Small intestine (tissue), 16 donors: Measurements from ENCODE around the gene PIGU. TPM values are rescaled to one million over a fixed set of nuclear protein-coding genes. Genes with fewer than 3 reads are reported as not detected.
"Not testable (repeated sequence)": the region's sequence is repeated elsewhere in the genome, so short reads cannot be mapped to it uniquely, and the experiment has no call there.

Experiments used
- DNase-seq, 2 donors: peaks; one replicate each; pipeline versions ENCODE4 v3.0.0 to v3.0.0-alpha.2; 2013
- FAIRE-seq: peaks from 2 replicates; lab custom pipeline; 2012; peaks lifted over from hg19 to GRCh38; lab: Jason Lieb, UNC
- H3K27ac ChIP-seq, 3 donors: one replicate each; pipeline ENCODE4 v1.5.1; 2013; ENCODE audit warnings: low read length in 2 of 3, mild to moderate bottlenecking in 2 of 3, control low read depth in 1 of 3, inconsistent platforms in 1 of 3, low read depth in 1 of 3, moderate library complexity in 1 of 3
- H3K27me3 ChIP-seq, 3 donors: one replicate each; pipeline ENCODE4 v1.6.1; 2013; ENCODE audit warnings: low read length in 3 of 3, inconsistent platforms in 1 of 3; ENCODE audit not compliant: control insufficient read depth in 3 of 3, insufficient read depth in 3 of 3
- H3K36me3 ChIP-seq, 3 donors: one replicate each; pipeline ENCODE4 v1.6.1; 2013; ENCODE audit warnings: low read length in 3 of 3, inconsistent platforms in 1 of 3, low read depth in 1 of 3, mild to moderate bottlenecking in 1 of 3, moderate library complexity in 1 of 3; ENCODE audit not compliant: control insufficient read depth in 3 of 3, insufficient read depth in 2 of 3
- H3K4me1 ChIP-seq, 3 donors: one replicate each; pipeline ENCODE4 v1.6.1; 2013; ENCODE audit warnings: low read length in 2 of 3, inconsistent platforms in 1 of 3, low read depth in 1 of 3, mild to moderate bottlenecking in 1 of 3, moderate library complexity in 1 of 3; ENCODE audit not compliant: control insufficient read depth in 3 of 3, insufficient read depth in 2 of 3
- H3K4me3 ChIP-seq, 3 donors: one replicate each; pipeline ENCODE4 v1.5.1; 2013; ENCODE audit warnings: low read length in 3 of 3, control low read depth in 1 of 3, inconsistent platforms in 1 of 3, low read depth in 1 of 3, mild to moderate bottlenecking in 1 of 3, moderate library complexity in 1 of 3
- H3K9me3 ChIP-seq, 2 donors: one replicate each; pipeline ENCODE4 v1.6.1; 2013; ENCODE audit warnings: low read depth in 1 of 2, low read length in 1 of 2; ENCODE audit not compliant: control insufficient read depth in 2 of 2, insufficient read depth in 1 of 2
- WGBS, 3 donors: extraction: QIAGEN DNeasy Blood & Tissue Kit; methylation state at CpG; one replicate each; pipeline ENCODE4 v1.1.7; 2013; 5-methylcytosine and 5-hydroxymethylcytosine counted together
- long read RNA-seq, 10 donors: transcript quantifications; one replicate each; lab custom pipeline, GENCODE V29; 2026
- polyA plus RNA-seq, 4 donors: library from polyadenylated mRNA; stranded (reverse) in 3 of 4; unstranded in 1 of 4; fragments of 200-250 nt in 3 of 4; fragments of 120-200 nt in 1 of 4; gene quantifications; one replicate each; pipeline versions ENCODE4 v1.2.1 to v1.2.3, GENCODE V29; 2013
- donor health status: healthy with polysubstance abuse.
- donor health status: control.
- donor health status: control.
- donor health status: Bipolar disorder and iron deficiency.
- donor health status: healthy.

Gene PIGU, protein sequence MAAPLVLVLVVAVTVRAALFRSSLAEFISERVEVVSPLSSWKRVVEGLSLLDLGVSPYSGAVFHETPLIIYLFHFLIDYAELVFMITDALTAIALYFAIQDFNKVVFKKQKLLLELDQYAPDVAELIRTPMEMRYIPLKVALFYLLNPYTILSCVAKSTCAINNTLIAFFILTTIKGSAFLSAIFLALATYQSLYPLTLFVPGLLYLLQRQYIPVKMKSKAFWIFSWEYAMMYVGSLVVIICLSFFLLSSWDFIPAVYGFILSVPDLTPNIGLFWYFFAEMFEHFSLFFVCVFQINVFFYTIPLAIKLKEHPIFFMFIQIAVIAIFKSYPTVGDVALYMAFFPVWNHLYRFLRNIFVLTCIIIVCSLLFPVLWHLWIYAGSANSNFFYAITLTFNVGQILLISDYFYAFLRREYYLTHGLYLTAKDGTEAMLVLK
- 10 to 100 TPM in 2 of 4 donors, 1 to 10 TPM in 2; 4.9 to 34.3 (median 16.2) TPM for polyA plus RNA-seq
- long read RNA-seq, donor 1, transcript PIGU-201 (12 exons, 1,632 nt), result major isoform, 13 of 13 reads
- long read RNA-seq, donor 1, partial matches to known transcripts, result 0 of 13 reads
- long read RNA-seq, donor 1, other reads (novel, unspliced or antisense), result 0 of 13 reads
- long read RNA-seq, donor 2, partial matches to known transcripts, result 0 of 3 reads
- long read RNA-seq, donor 2, other reads (novel, unspliced or antisense), result 0 of 3 reads
- long read RNA-seq, donor 3, result 0 reads
- long read RNA-seq, donor 4, result 0 reads
- long read RNA-seq, donor 5, partial matches to known transcripts, result 0 of 1 reads
- long read RNA-seq, donor 5, other reads (novel, unspliced or antisense), result 0 of 1 reads
- long read RNA-seq, donor 6, transcript PIGU-201 (12 exons, 1,632 nt), result major isoform, 7 of 8 reads
- long read RNA-seq, donor 6, partial matches to known transcripts, result 0 of 8 reads
- long read RNA-seq, donor 6, other reads (novel, unspliced or antisense), result 0 of 8 reads
- long read RNA-seq, donor 7, transcript PIGU-201 (12 exons, 1,632 nt), result major isoform, 13 of 13 reads
- long read RNA-seq, donor 7, partial matches to known transcripts, result 0 of 13 reads
- long read RNA-seq, donor 7, other reads (novel, unspliced or antisense), result 0 of 13 reads
- long read RNA-seq, donor 8, result 0 reads
- long read RNA-seq, donor 9, result 0 reads
- long read RNA-seq, donor 10, partial matches to known transcripts, result 0 of 4 reads
- long read RNA-seq, donor 10, other reads (novel, unspliced or antisense), result 0 of 4 reads

DNA sequence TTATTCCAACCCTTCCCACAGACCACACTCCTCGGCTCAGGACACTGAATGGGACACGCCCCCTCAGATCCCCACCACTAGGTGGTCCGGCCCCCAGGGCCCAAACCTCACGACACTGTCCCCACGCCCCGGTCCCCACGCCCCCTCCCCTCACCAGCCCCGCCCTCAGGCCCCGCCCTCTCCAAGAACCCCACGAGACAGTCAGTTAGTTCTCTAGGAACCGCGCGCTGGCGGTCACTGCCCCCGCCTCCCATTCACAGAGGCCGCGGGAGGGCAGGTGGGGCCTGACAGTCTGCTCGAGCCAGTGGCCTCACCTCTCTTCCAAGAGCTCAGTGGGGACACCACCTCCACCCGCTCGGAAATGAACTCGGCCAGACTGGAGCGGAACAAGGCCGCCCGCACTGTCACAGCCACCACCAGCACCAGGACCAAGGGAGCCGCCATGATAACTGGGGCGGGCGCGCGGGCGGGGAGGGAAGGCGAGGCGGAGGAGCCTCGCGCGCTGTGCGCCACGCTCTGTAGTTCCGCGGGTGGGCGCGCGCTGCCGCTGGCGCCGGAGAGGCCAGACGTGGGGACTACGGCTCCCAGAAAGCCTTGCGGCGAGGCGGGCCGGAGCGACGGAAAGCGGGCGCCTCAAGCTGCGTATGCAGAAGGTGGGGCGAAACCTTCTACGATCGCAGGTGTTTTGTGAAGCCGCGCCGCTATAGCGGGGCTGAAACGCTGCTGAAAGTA is at the start of gene PIGU:
PIGU (minus strand) TSS at position 451 of the 732 bp plus-strand sequence; CDS start at position 444, 7 bp downstream.
- WGBS, 3 donors, result 0 to 1% (median 1%) methylated on average over 50 to 64 of the region's 64 CpGs
- DNase-seq (peak; percentile 96 to 99), FAIRE-seq (no peak)
- H3K4me1 ChIP-seq, result peaks cover 0 to 3% (median 0%) of the 10 kb centered on the region in 3 donors
- H3K4me3 ChIP-seq, result peak within 1 kb of the TSS; percentile 76 to 93 (median 84)
- peaks cover 0 to 10% of the 10 kb centered on the region in 2 donors for H3K9me3 ChIP-seq
- no peaks in the 10 kb centered on the region for H3K36me3 ChIP-seq
- peak within 1 kb of the TSS; percentile 50 to 91 (median 88) for H3K27ac ChIP-seq
- no peaks in the 10 kb centered on the region for H3K27me3 ChIP-seq

DNA sequence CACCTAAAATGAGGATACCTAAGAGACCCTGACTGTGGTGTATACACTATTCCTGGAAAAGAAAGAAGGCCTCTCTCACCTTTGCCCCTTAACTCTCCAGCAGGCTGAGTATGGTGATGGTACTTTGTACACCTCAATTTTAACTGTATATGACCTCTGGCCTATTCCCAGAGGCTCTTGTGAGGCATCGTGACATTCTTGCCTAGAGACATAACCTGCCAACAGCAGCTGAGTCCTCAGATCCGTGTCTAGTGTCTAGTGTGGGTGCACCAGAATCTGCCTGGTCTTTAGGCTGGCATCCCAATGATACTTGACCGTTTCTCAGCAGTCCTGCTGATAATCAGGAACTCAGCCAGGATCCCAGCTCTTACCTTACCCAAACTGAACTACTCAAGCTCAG is 47.3 kb upstream of the PIGU start:
- Histone ChIP-seq H3K9me3 (no peaks in the 10 kb centered on the region), H3K4me1 (peaks cover 0 to 27% (median 0%) of the 10 kb centered on the region in 3 donors), H3K4me3 (no peak overlapping the region), H3K27ac (peak overlapping the region in 1 of 3 donors; percentile 31), H3K27me3 (no peaks in the 10 kb centered on the region), H3K36me3 (peaks cover 0 to 33% (median 20%) of the 10 kb centered on the region in 3 donors)
- DNase-seq (peak; percentile 46 to 58), FAIRE-seq (no peak)
- WGBS, 3 donors, result 43 to 72% (median 53%) methylated on average over 3 of the region's 3 CpGs

GRCh38 chr20:34722560-34722959 is 45.7 kb upstream of the PIGU start:
- H3K27ac ChIP-seq, H3K4me3 ChIP-seq, H3K27me3 ChIP-seq, DNase-seq, FAIRE-seq, H3K9me3 ChIP-seq: not testable (repeated sequence)
- Histone ChIP-seq H3K36me3 (peaks cover 4 to 34% (median 22%) of the 10 kb centered on the region in 3 donors), H3K4me1 (peaks cover 0 to 24% (median 0%) of the 10 kb centered on the region in 3 donors)
- WGBS, 3 donors, result 85 to 94% (median 91%) methylated on average over 3 of the region's 3 CpGs

DNA sequence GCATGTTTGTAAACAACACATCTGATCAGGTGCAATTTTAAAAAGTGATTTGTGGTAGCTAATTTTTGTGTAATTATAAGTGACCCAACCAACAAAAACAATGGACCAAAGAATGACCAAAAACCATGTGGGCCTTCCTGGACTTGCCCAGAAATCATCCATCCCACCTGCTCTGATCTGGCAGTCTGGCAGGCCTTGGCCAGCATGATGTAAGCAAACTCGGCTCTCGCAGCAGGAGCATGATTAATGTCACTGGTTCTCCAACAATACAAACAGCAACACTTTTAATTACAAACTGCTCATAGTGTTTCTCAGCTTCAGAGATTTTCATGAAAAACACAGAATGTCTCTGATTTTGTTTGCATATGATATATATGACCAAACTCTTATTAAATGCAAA is 43.4 kb upstream of the PIGU start:
- H3K27me3 ChIP-seq, result no peaks in the 10 kb centered on the region
- no peaks in the 10 kb centered on the region for H3K9me3 ChIP-seq
- peak overlapping the region in 1 of 3 donors; percentile 48 for H3K27ac ChIP-seq
- no peak overlapping the region for H3K4me3 ChIP-seq
- peaks cover 0 to 17% (median 0%) of the 10 kb centered on the region in 3 donors for H3K4me1 ChIP-seq
- FAIRE-seq (no peak), DNase-seq (no peak)
- H3K36me3 ChIP-seq, result peaks cover 4 to 32% (median 7%) of the 10 kb centered on the region in 3 donors
- WGBS, 3 donors, result 55 to 77% (median 67%) methylated on average over 2 of the region's 2 CpGs

GRCh38 chr20:34719242-34720017 is 42.5 kb upstream of the PIGU start:
- 88 to 89% (median 89%) methylated on average over 13 of the region's 13 CpGs for WGBS, 3 donors

GRCh38 chr20:34717230-34718095 is 40.6 kb upstream of the PIGU start:
- WGBS, 3 donors, result 81 to 82% (median 81%) methylated on average over 9 of the region's 9 CpGs
- Histone ChIP-seq H3K36me3 (peaks cover 4 to 33% (median 7%) of the 10 kb centered on the region in 3 donors), H3K27ac (no peak overlapping the region), H3K9me3 (no peaks in the 10 kb centered on the region), H3K4me1 (peaks cover 3 to 21% (median 4%) of the 10 kb centered on the region in 3 donors), H3K4me3 (no peak overlapping the region), H3K27me3 (no peaks in the 10 kb centered on the region)
- DNase-seq (no peak), FAIRE-seq (no peak)

More at GRCh38 chr20:34719242-34720017, 42.5 kb upstream of the PIGU start:
- DNase-seq, H3K27ac ChIP-seq, H3K4me3 ChIP-seq, H3K27me3 ChIP-seq, H3K9me3 ChIP-seq, FAIRE-seq: not testable (repeated sequence)
- peaks cover 0 to 12% (median 0%) of the 10 kb centered on the region in 3 donors for H3K4me1 ChIP-seq
- peaks cover 4 to 33% (median 7%) of the 10 kb centered on the region in 3 donors for H3K36me3 ChIP-seq
